K562 (cell line): ENCODE measurements around the gene RIC8B. TPM values are rescaled to one million over a fixed set of nuclear protein-coding genes. Genes with fewer than 3 reads are reported as not detected.

Experiments
- ATAC-seq: fragments of 200-7000 bp; cut with Tn5 transposase; 3 replicates; pipeline ENCODE4 v1.9.1; 2020; ENCODE audit warnings: moderate library complexity
- BruUV-seq: library from RNA; stranded (reverse); fragments of 400-500 nt; replicated peaks from 2 replicates; lab custom pipeline; 2021; lab: Mats Ljungman, UMichigan
- CTCF ChIA-PET: fragments of 300-600 bp; formaldehyde crosslinking; extraction: SDS; loops from one replicate; lab custom pipeline; 2021; ENCODE audit warnings: low intra/inter-chr PET ratio; lab: Yijun Ruan, JAX
- POLR2A ChIA-PET: fragments of 300-600, 350-650 bp; sonication (Branson Sonifier 250); formaldehyde crosslinking; extraction: SDS; loops from one replicate; lab custom pipeline; 2021; ENCODE audit warnings: antibody characterized with exemption, inconsistent platforms; lab: Yijun Ruan, JAX
- DNase-seq, 4 experiments: peaks; one replicate each; pipeline versions ENCODE4 v3.0.0 to v3.0.0-alpha.2; 2011 to 2018; ENCODE audit warnings: low spot score in 3 of 4, mixed read lengths in 3 of 4; ENCODE audit errors: extremely low read depth in 1 of 4
- FAIRE-seq: peaks from 2 replicates; lab custom pipeline; 2011; peaks lifted over from hg19 to GRCh38; lab: Jason Lieb, UNC
- H2AFZ ChIP-seq: 2 replicates; pipeline ENCODE4 v1.6.0; 2011; ENCODE audit warnings: low read depth, low read length, control low read depth, inconsistent platforms
- H3K27ac ChIP-seq: fragments of 200-600 bp; 3 replicates; pipeline ENCODE4 v1.8.0; 2011; ENCODE audit warnings: low read depth, mild to moderate bottlenecking, control low read depth, inconsistent platforms, low read length, moderate library complexity, mixed read lengths; ENCODE audit errors: extremely low read depth
- H3K27me3 ChIP-seq, 2 experiments: fragments of 300-600 bp in 1 of 2; 2 replicates in 1 of 2; 3 replicates in 1 of 2; pipeline versions ENCODE4 v1.6.0 to v1.8.0; 2011; ENCODE audit warnings: inconsistent platforms in 2 of 2, low read length in 2 of 2, mild to moderate bottlenecking in 1 of 2, mixed read lengths in 1 of 2, moderate library complexity in 1 of 2; ENCODE audit not compliant: control insufficient read depth in 2 of 2, insufficient read depth in 2 of 2
- H3K36me3 ChIP-seq: fragments of 300-600 bp; 3 replicates; pipeline ENCODE4 v1.8.0; 2011; ENCODE audit warnings: mild to moderate bottlenecking, low read length, inconsistent platforms; ENCODE audit not compliant: control insufficient read depth, insufficient read depth
- H3K4me1 ChIP-seq, 2 experiments: fragments of 200-600 bp in 1 of 2; replicated peaks in 1 of 2; 2 replicates in 1 of 2; 3 replicates in 1 of 2; pipeline versions ENCODE4 v1.5.1 to v1.8.0; 2011; ENCODE audit warnings: inconsistent platforms in 2 of 2, low read length in 2 of 2, mild to moderate bottlenecking in 1 of 2, mixed read lengths in 1 of 2, moderate library complexity in 1 of 2; ENCODE audit not compliant: control insufficient read depth in 2 of 2, insufficient read depth in 2 of 2
- H3K4me2 ChIP-seq: 2 replicates; pipeline ENCODE4 v1.6.1; 2011; ENCODE audit warnings: low read length, control low read depth, inconsistent platforms, mixed read lengths; ENCODE audit not compliant: insufficient read depth
- H3K4me3 ChIP-seq: fragments of 200-600 bp; sonication (generic), shearing (Covaris generic); 2 replicates; pipeline ENCODE4 v1.5.1; 2016; ENCODE audit warnings: control low read depth, inconsistent platforms
- H3K79me2 ChIP-seq: fragments of 200-600 bp; 3 replicates; pipeline ENCODE4 v1.8.0; 2011; ENCODE audit warnings: low read length, inconsistent platforms; ENCODE audit not compliant: control insufficient read depth, insufficient read depth
- H3K9ac ChIP-seq, 2 experiments: 2 replicates each; pipeline versions ENCODE4 v1.6.0 to v1.6.1; 2011; ENCODE audit warnings: low read depth in 2 of 2, low read length in 2 of 2, control low read depth in 1 of 2, inconsistent platforms in 1 of 2, mild to moderate bottlenecking in 1 of 2, mixed read lengths in 1 of 2; ENCODE audit not compliant: insufficient read depth in 1 of 2
- H3K9me1 ChIP-seq: one replicate; pipeline ENCODE4 v1.6.0; 2011; ENCODE audit warnings: inconsistent platforms, mild to moderate bottlenecking, low read length, moderate library complexity; ENCODE audit not compliant: control insufficient read depth, insufficient read depth
- H3K9me3 ChIP-seq: replicated peaks from 2 replicates; pipeline ENCODE4 v1.5.1; 2011; ENCODE audit warnings: low read depth, low read length, inconsistent platforms; ENCODE audit not compliant: control insufficient read depth, insufficient read depth
- H4K20me1 ChIP-seq: replicated peaks from 2 replicates; pipeline ENCODE4 v1.6.1; 2011; ENCODE audit warnings: low read length, inconsistent platforms, mixed read lengths; ENCODE audit not compliant: control insufficient read depth, insufficient read depth
- BCOR ChIP-seq: fragments of 450-650 bp; IDR thresholded peaks from 2 replicates; pipeline ENCODE4 v1.6.1; 2016
- CTCF ChIP-seq, 3 experiments: IDR thresholded peaks in 2 of 3; conservative IDR thresholded peaks in 1 of 3; 2 replicates each; pipeline ENCODE4 v1.5.1; 2011 to 2012; ENCODE audit warnings: low read length in 3 of 3, mild to moderate bottlenecking in 3 of 3, control low read depth in 2 of 3, improper control_type of control experiment in 1 of 3, inconsistent platforms in 1 of 3, low read depth in 1 of 3, mixed read lengths in 1 of 3, moderate library complexity in 1 of 3; ENCODE audit not compliant: insufficient read depth in 2 of 3
- KDM1A ChIP-seq, 2 experiments: fragments of 450-650 bp; IDR thresholded peaks; 2 replicates each; pipeline ENCODE4 v1.6.1; 2016; ENCODE audit warnings: mild to moderate bottlenecking in 2 of 2
- NKRF ChIP-seq: fragments of 450-650 bp; IDR thresholded peaks from 2 replicates; pipeline ENCODE4 v1.6.1; 2016; ENCODE audit warnings: borderline replicate concordance
- NRF1 ChIP-seq, 2 experiments: fragments of 450-650 bp; IDR thresholded peaks in 1 of 2; conservative IDR thresholded peaks in 1 of 2; 2 replicates each; pipeline ENCODE4 v1.6.1; 2014; ENCODE audit warnings: mild to moderate bottlenecking in 2 of 2
- RAD21 ChIP-seq, 2 experiments: fragments of 250-450 bp in 1 of 2; fragments of 450-650 bp in 1 of 2; sonication (Bioruptor Pico) in 1 of 2; formaldehyde crosslinking in 1 of 2; IDR thresholded peaks in 1 of 2; conservative IDR thresholded peaks in 1 of 2; 2 replicates each; pipeline versions ENCODE4 v1.4.0 to v1.8.0; 2020 to 2022; ENCODE audit warnings: mild to moderate bottlenecking in 2 of 2, moderate library complexity in 1 of 2
- SRF ChIP-seq, 2 experiments: fragments of 250-450, 450-650 bp in 1 of 2; sonication (Bioruptor Pico) in 1 of 2; sonication (generic) in 1 of 2; formaldehyde crosslinking; IDR thresholded peaks; 2 replicates each; pipeline versions ENCODE4 v1.5.0 to v1.5.1; 2020 to 2022; ENCODE audit warnings: mild to moderate bottlenecking in 1 of 2, missing genetic modification reagents in 1 of 2
- TBP ChIP-seq: optimal IDR thresholded peaks from 2 replicates; pipeline ENCODE3; 2011; ENCODE audit warnings: low read depth, low read length, improper control_type of control experiment
- WGBS: fragments of 100-300 bp; shearing (Covaris generic); methylation state at CpG from one replicate; pipeline ENCODE4 v1.1.6; 2016; ENCODE audit warnings: low coverage, mixed read lengths; ENCODE audit not compliant: insufficient coverage; ENCODE audit errors: missing lambda C conversion rate; 5-methylcytosine and 5-hydroxymethylcytosine counted together
- in situ Hi-C: fragments of 300-500 bp; cut with MboI; formaldehyde crosslinking; loops from 4 replicates; pipeline ENCODE4 v1.15.0; 2018; ENCODE audit warnings: inconsistent platforms, mixed read lengths
- intact Hi-C: fragments of 100-400 bp; cut with micrococcal nuclease; formaldehyde crosslinking; loops from 2 replicates; pipeline ENCODE4 v1.14.2; 2022
- polyA plus RNA-seq, 8 experiments: library from polyadenylated mRNA; depleted of rRNA in 4 of 8; stranded (reverse) in 5 of 8; unstranded in 3 of 8; fragments of >200 nt; fragmentation: Nextera tagmentation in 2 of 8; fragmentation: Illumina TruSeq in 1 of 8; extraction: Ambion mirVana in 2 of 8; extraction: Trizol in 1 of 8; gene quantifications; 2 replicates each; pipeline versions ENCODE4 v1.2.1 to v1.2.3, GENCODE V29; 2011 to 2014; ENCODE audit warnings: inconsistent platforms in 1 of 8, missing spikeins in 1 of 8
- total RNA-seq, 7 experiments: library from RNA; depleted of rRNA in 6 of 7; stranded (reverse); fragments of >200 nt in 6 of 7; fragmentation: Illumina TruSeq in 2 of 7; extraction: Trizol in 2 of 7; gene quantifications; 2 replicates each; pipeline versions ENCODE4 v1.2.1 to v1.2.3, GENCODE V29; 2011 to 2021; ENCODE audit warnings: low replicate concordance in 1 of 7

The RIC8B gene
- total and polyA plus RNA-seq, 9 of the 15 experiments (the other 6 are each of a cell fraction or from before 2014, with no cell fraction given): 0.92 to 8.1 (median 4.8) TPM

- peaks cover 0 to 7% of the 10 kb centered on the region in 2 experiments; a peak in 3 of 5 replicates for H3K4me1 ChIP-seq
- peaks cover 12 to 43% of the 10 kb centered on the region in 2 experiments; a peak in 3 of 5 replicates for H3K27me3 ChIP-seq
- WGBS: 19% methylated on average over 5 of the region's 5 CpGs
- no peak for FAIRE-seq
- intact Hi-C loops: loop anchor here (10.0 kb wide), 1 partner anchor 553 kb away; the partner anchor contains the start of gene POLR3B
- ATAC-seq: no peak
- H3K9me3 ChIP-seq: no peaks in the 10 kb centered on the region
- in situ Hi-C loops: no loop called here
- BruUV-seq: no TSS peak
- no peak overlapping the region for H3K27ac ChIP-seq
- no peaks in the 10 kb centered on the region for H3K79me2 ChIP-seq
- no peak overlapping the region for H3K4me3 ChIP-seq
- ChIA-PET CTCF (interaction anchor here (1.1 kb wide), 1 partner anchor 12 kb away, joined by 3 read pairs; no protein-coding TSS in a partner anchor), POLR2A (interaction anchor here (1.2 kb wide), 1 partner anchor 549 kb away, joined by 3 read pairs; no protein-coding TSS in a partner anchor)
- no peak for DNase-seq
- no peak overlapping the region for H3K9ac ChIP-seq
- no peak overlapping the region for H3K4me2 ChIP-seq
- H4K20me1 ChIP-seq: no peaks in the 10 kb centered on the region
- no peak for TF ChIP-seq NRF1 (conservative IDR thresholded peaks at IDR 0.05 in 1 of 2, IDR thresholded peaks at IDR 0.05 in 1 of 2)
- no peak for TF ChIP-seq TBP
- peak; percentile 40 for TF ChIP-seq BCOR
- no peak for TF ChIP-seq SRF (CRISPR knock-in tag; IDR thresholded peaks at IDR 0.05)
- peak in 1 of 2 experiments; percentile 40; a peak in 1 of 4 replicates for TF ChIP-seq KDM1A (IDR thresholded peaks at IDR 0.05)
- TF ChIP-seq CTCF (IDR thresholded peaks at IDR 0.05 in 2 of 3, conservative IDR thresholded peaks at IDR 0.05 in 1 of 3; ENCODE audit: insufficient read depth in 2 of 3, low read depth in 1 of 3, low read length in 3 of 3): 0 out of 6 replicates have a peak, but pooled peaks of 1 of the 3 experiments have one; percentile 16
- no peak for TF ChIP-seq NKRF
- 0 out of 4 replicates have a peak, but pooled peaks of 1 of the 2 experiments have one; percentile 10 for TF ChIP-seq RAD21 (CRISPR knock-in tag; conservative IDR thresholded peaks at IDR 0.05 in 1 of 2, IDR thresholded peaks at IDR 0.05 in 1 of 2)
- no peaks in the 10 kb centered on the region for H3K36me3 ChIP-seq
- no peaks in the 10 kb centered on the region for H3K9me1 ChIP-seq
- peak overlapping the region; percentile 38; the same call in 1 of the 2 replicates for H2AFZ ChIP-seq
These were observed 132.9 kb downstream of the RIC8B start for GRCh38 chr12:106907411-106907810.
